GM12878 (cell line): Measurements from ENCODE around the gene KCNJ18.

Experiments used
- ASH2L ChIP-seq: fragments of 300-600, 200-600 bp; sonication (generic); IDR thresholded peaks from 2 replicates; pipeline ENCODE4 v1.6.1; 2017; ENCODE audit warnings: low read depth, mild to moderate bottlenecking, borderline replicate concordance
- CBX3 ChIP-seq: fragments of 200-600 bp; sonication (generic); IDR thresholded peaks from 2 replicates; pipeline ENCODE4 v1.6.1; 2016; ENCODE audit warnings: low read depth, borderline replicate concordance
- FOXM1 ChIP-seq: IDR thresholded peaks from 2 replicates; pipeline ENCODE4 v1.6.1; 2012; ENCODE audit warnings: low read depth, mild to moderate bottlenecking, inconsistent platforms, low read length, moderate library complexity
- MEF2A ChIP-seq: IDR thresholded peaks from 2 replicates; pipeline ENCODE4 v1.6.1; 2011; ENCODE audit warnings: low read depth, mild to moderate bottlenecking, low read length, moderate library complexity; ENCODE audit not compliant: insufficient read depth
- MTA2 ChIP-seq: fragments of 450-650 bp; IDR thresholded peaks from 2 replicates; pipeline ENCODE4 v1.6.1; 2016; ENCODE audit warnings: low read depth, mild to moderate bottlenecking, moderate library complexity
- POLR2A ChIP-seq: IDR thresholded peaks from 2 replicates; pipeline ENCODE4 v1.6.1; 2011; ENCODE audit warnings: low read depth, mild to moderate bottlenecking, low read length
- RAD21 ChIP-seq: IDR thresholded peaks from 2 replicates; pipeline ENCODE4 v1.6.1; 2011; ENCODE audit warnings: mild to moderate bottlenecking, low read depth, low read length, moderate library complexity; ENCODE audit not compliant: insufficient read depth
- RELA ChIP-seq: fragments of 450-650 bp; IDR thresholded peaks from 2 replicates; pipeline ENCODE4 v1.8.0; 2014; ENCODE audit warnings: borderline replicate concordance; ENCODE audit not compliant: partially characterized antibody
- SP1 ChIP-seq: IDR thresholded peaks from one replicate; pipeline ENCODE4 v1.6.1; 2011; ENCODE audit warnings: low read depth, low read length
- ZNF384 ChIP-seq: IDR thresholded peaks from 2 replicates; pipeline ENCODE4 v1.6.1; 2012; ENCODE audit warnings: low read depth, mild to moderate bottlenecking, low read length, improper control_type of control experiment, borderline replicate concordance
- TF ChIP-seq, protein P1 (sequence below), 3 experiments: IDR thresholded peaks in 2 of 3; conservative IDR thresholded peaks in 1 of 3; 2 replicates each; pipeline ENCODE4 v1.5.1; 2011; ENCODE audit warnings: low read depth in 3 of 3, low read length in 3 of 3, mild to moderate bottlenecking in 3 of 3, control low read depth in 2 of 3, moderate library complexity in 2 of 3, inconsistent platforms in 1 of 3, mixed read lengths in 1 of 3; ENCODE audit not compliant: control insufficient read depth in 2 of 3, insufficient read depth in 1 of 3; ENCODE audit errors: extremely low read depth in 1 of 3

DNA sequence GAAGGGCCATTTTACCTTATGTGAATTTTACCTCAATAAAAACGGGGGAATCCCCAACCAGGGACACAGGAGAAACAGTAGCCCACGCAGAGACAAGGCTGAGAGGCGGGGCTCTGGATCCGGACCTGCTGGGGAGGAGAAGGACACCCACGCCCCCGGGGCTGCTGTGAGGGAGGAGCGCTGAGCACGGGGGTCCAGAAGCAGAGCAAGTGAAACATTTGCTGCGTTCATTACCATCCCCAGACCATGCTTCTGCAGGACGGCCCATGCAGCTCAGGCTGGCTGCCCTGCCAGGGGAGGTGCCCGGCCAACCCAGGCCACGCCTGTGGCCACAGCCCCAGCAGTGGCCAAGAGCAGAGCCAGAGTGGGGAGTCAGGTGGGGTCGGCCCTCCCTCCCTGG, 50.0 kb downstream of the KCNJ18 start:
- TF ChIP-seq, protein P1, sequence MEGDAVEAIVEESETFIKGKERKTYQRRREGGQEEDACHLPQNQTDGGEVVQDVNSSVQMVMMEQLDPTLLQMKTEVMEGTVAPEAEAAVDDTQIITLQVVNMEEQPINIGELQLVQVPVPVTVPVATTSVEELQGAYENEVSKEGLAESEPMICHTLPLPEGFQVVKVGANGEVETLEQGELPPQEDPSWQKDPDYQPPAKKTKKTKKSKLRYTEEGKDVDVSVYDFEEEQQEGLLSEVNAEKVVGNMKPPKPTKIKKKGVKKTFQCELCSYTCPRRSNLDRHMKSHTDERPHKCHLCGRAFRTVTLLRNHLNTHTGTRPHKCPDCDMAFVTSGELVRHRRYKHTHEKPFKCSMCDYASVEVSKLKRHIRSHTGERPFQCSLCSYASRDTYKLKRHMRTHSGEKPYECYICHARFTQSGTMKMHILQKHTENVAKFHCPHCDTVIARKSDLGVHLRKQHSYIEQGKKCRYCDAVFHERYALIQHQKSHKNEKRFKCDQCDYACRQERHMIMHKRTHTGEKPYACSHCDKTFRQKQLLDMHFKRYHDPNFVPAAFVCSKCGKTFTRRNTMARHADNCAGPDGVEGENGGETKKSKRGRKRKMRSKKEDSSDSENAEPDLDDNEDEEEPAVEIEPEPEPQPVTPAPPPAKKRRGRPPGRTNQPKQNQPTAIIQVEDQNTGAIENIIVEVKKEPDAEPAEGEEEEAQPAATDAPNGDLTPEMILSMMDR (IDR thresholded peaks at IDR 0.05 in 2 of 3, conservative IDR thresholded peaks at IDR 0.05 in 1 of 3; ENCODE audit: control insufficient read depth in 2 of 3, extremely low read depth in 1 of 3, insufficient read depth in 1 of 3, low read depth in 3 of 3, low read length in 3 of 3): no peak
- TF ChIP-seq SP1 (no peak), RELA (no peak), ASH2L (no peak), CBX3 (no peak), ZNF384 (no peak), MTA2 (no peak), MEF2A (no peak), RAD21 (no peak), FOXM1 (no peak), POLR2A (no peak)
